ENCODE measurements around the gene LGALS9C.
"Not testable (repeated sequence)": the region's sequence is repeated elsewhere in the genome, so short reads cannot be mapped to it uniquely, and the experiment has no call there.

- not testable (repeated sequence) for TF ChIP-seq PHF8 (CRISPR knock-in tag; IDR thresholded peaks at IDR 0.05); TFDP1 (CRISPR knock-in tag; IDR thresholded peaks at IDR 0.05; ENCODE audit: borderline replicate concordance); ZNF616 (CRISPR knock-in tag; IDR thresholded peaks at IDR 0.05; ENCODE audit: low read depth); SALL1 (CRISPR knock-in tag; IDR thresholded peaks at IDR 0.05); MXD3 (CRISPR knock-in tag; IDR thresholded peaks at IDR 0.05); ZNF563 (CRISPR knock-in tag; IDR thresholded peaks at IDR 0.05); MTA1 (CRISPR knock-in tag; IDR thresholded peaks at IDR 0.05; ENCODE audit: borderline replicate concordance); TMF1 (CRISPR knock-in tag; IDR thresholded peaks at IDR 0.05; ENCODE audit: low read depth); CTCF (CRISPR knock-in tag; IDR thresholded peaks at IDR 0.05); ZNF30 (CRISPR knock-in tag; IDR thresholded peaks at IDR 0.05)
These were observed 26.8 kb upstream of the LGALS9C start for GRCh38 chr17:18449833-18450232.
